ENCODE results near the gene SYPL1.

The SYPL1 gene

GRCh38 chr7:106050002-106050745 is 61.9 kb downstream of the SYPL1 start:
- peak in 1 of 14 donors; percentile 9 for DNase-seq

- no peak for DNase-seq
Measured at GRCh38 chr7:106049139-106049752, 62.9 kb downstream of the SYPL1 start.

- no peak for DNase-seq
Measured at GRCh38 chr7:106048706-106049020, 63.4 kb downstream of the SYPL1 start.

- DNase-seq = no peak
Measured at GRCh38 chr7:106047818-106048705, 64.0 kb downstream of the SYPL1 start.

- peak in 1 of 14 donors; percentile 21 for DNase-seq
Measured at GRCh38 chr7:106047184-106047583, 64.9 kb downstream of the SYPL1 start.

- no peak for DNase-seq
Measured at GRCh38 chr7:106045586-106045985, 66.5 kb downstream of the SYPL1 start.

GRCh38 chr7:106045139-106045538 is 67.0 kb downstream of the SYPL1 start:
- DNase-seq = no peak

GRCh38 chr7:106042196-106042611 is 69.9 kb downstream of the SYPL1 start:
- DNase-seq = no peak

GRCh38 chr7:106041140-106041717 is 70.9 kb downstream of the SYPL1 start:
- DNase-seq = peak in 1 of 14 donors; percentile 25
